A549 treated with dexamethasone at 1 μM for 4 hours (cell line): Measurements from ENCODE around the gene IER3. TPM values are rescaled to one million over a fixed set of nuclear protein-coding genes. Genes with fewer than 3 reads are reported as not detected.

Experiments
- total RNA-seq: library from RNA; stranded (reverse); fragments of 200-300 nt; extraction: Qiagen RNA extraction; gene quantifications from 5 replicates; pipeline ENCODE4 v1.2.3, GENCODE V29; 2022

IER3 gene
- 39.2 to 58.3 TPM (median 55.1 TPM) in 5 replicates for total RNA-seq

DNA sequence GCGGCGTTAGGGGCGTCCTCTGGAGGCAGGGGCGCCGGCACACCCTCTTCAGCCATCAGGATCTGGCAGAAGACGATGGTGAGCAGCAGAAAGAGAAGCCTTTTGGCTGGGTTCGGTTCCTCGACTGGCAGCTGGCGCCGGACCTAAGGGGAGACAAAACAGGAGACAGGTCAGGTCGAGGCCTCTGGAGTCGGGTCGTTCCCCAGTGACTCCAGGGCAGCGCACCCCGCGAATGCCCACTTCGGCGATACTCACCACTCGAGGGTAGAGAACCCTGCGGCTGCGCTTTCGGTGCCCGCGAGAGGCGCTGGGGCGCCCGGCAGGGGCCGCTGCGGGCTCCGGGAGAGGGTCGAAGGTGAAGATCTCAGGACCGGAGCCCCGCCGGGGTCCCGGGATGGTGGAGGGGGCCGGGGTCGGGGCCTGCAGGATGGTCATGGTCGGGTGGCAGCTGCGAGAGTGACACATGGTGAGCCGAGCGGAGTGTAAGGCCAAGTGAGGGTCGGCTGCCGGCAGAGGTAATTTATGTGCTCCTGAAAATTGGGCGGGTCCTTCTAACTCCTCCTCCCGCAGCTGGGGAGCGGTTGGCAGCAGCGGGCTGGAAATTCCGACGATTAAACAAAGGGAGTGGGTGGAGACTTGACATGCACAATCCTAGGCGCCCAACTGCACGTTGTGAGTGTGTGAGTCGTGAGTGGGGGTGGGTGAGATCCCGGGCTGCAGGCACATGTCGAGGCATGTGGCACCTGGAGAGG lies at the start of gene IER3:
IER3 (minus strand) TSS at position 494 of the 752 bp plus-strand sequence; CDS start at position 465, 29 bp downstream.

DNA sequence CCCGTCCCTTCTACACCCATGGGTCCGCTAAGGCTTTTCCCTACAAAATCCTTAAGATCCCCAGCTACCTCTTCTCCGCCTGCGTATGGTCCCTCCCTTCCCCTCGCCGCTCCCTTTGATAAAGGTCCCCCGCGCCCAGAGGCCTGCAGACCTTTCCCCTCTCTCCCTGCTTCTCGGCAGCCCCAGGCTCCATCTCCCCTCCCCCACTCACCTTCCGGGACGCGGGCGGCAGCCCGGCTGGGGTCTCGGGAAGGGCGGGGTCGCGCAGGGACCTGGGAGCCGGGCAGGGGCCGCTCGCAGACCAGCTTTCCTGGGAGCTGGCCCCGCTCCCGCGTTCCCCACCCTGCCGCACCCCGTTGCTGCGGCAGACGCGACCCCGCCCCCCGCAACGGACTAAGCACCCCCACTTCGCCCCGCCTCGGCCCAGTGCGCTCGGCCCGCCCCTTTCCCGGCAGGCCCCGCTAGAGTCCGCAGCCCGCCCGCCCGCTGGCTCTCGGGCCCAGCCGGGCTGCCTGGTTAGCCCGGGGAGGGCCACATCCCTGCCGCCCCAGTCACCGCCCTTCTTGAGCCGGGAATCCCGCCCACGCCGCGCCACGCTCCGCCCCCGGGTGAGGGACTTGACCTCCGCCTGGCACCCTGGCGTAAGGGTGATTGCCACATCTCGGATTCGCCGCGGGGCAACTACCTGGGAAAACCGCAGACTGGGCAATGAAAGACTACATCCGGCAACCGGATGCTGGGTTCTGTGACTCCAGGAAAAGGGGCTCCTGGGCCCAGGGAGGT lies 1.8 kb downstream of the IER3 start, which contains the start of gene FLOT1:
FLOT1 (minus strand) TSS at position 372 of the 783 bp plus-strand sequence. CDS start 498 bp downstream, outside the sequence.

GRCh38 chr6:30719791-30720737 lies 24.3 kb downstream of the IER3 start, which contains the start of gene TUBB:
TUBB (plus strand) TSS chr6:30720352; CDS start chr6:30720507, 155 bp downstream.

GRCh38 chr6:30717129-30717844 lies 27.1 kb downstream of the IER3 start, which contains the start of gene MDC1:
MDC1 (minus strand) TSS chr6:30717281; CDS start chr6:30715175, 2,106 bp downstream.

Other genes starting within 250 kb of the IER3 start
- gene GNL1, start 188.1 kb downstream of the IER3 start, total RNA-seq, result 27.1 to 31.7 TPM (median 28.9 TPM) in 5 replicates
- 13.3 to 18.8 TPM (median 18.4 TPM) in 5 replicates for gene PRR3, start 187.3 kb downstream of the IER3 start, total RNA-seq
- 51.7 to 57.5 TPM (median 54.5 TPM) in 5 replicates for gene ABCF1, start 173.1 kb downstream of the IER3 start, total RNA-seq
- gene PPP1R10, start 127.3 kb downstream of the IER3 start, total RNA-seq, result 26.5 to 49.0 TPM (median 36.6 TPM) in 5 replicates
- 66.3 to 102 TPM (median 69.2 TPM) in 5 replicates for gene MRPS18B, start 126.7 kb downstream of the IER3 start, total RNA-seq
- gene ATAT1, start 117.7 kb downstream of the IER3 start, total RNA-seq, result 4.5 to 6.6 TPM (median 6.2 TPM) in 5 replicates
- gene C6orf136, start 97.4 kb downstream of the IER3 start, total RNA-seq, result 9.2 to 13.8 TPM (median 13.5 TPM) in 5 replicates
- 24.2 to 31.4 TPM (median 29.6 TPM) in 5 replicates for gene DHX16, start 71.5 kb downstream of the IER3 start, total RNA-seq
- gene PPP1R18, start 57.9 kb downstream of the IER3 start, total RNA-seq, result 37.7 to 47.4 TPM (median 43.5 TPM) in 5 replicates
- 20.2 to 28.4 TPM (median 27.5 TPM) in 5 replicates for gene NRM, start 53.6 kb downstream of the IER3 start, total RNA-seq
- 12.9 to 19.2 TPM (median 17.7 TPM) in 5 replicates for gene MDC1, start 27.3 kb downstream of the IER3 start, total RNA-seq
- 781 to 989 TPM (median 940 TPM) in 5 replicates for gene TUBB, start 24.2 kb downstream of the IER3 start, total RNA-seq
- gene FLOT1, start 1.9 kb downstream of the IER3 start, total RNA-seq, result 74.1 to 99.1 TPM (median 94.5 TPM) in 5 replicates
- gene DDR1, start 140.0 kb upstream of the IER3 start, total RNA-seq, result 54.7 to 71.1 TPM (median 64.8 TPM) in 5 replicates
- gene GTF2H4, start 163.7 kb upstream of the IER3 start, total RNA-seq, result 17.2 to 21.4 TPM (median 19.3 TPM) in 5 replicates
- gene VARS2, start 169.7 kb upstream of the IER3 start, total RNA-seq, result 11.6 to 16.2 TPM (median 15.7 TPM) in 5 replicates
- gene SFTA2, start 187.6 kb upstream of the IER3 start, total RNA-seq, result 0.11 to 0.15 TPM in 2 of 5 replicates, not detected in the others
- gene MUCL3, start 196.4 kb upstream of the IER3 start, total RNA-seq, result 0.06 to 0.15 TPM (median 0.10 TPM) in 5 replicates
- 0.02 TPM in 1 of 5 replicates, not detected in the others for gene MUC21, start 239.2 kb upstream of the IER3 start, total RNA-seq